Inflammatory macrophage treated with lipopolysaccharide for 4 hours (primary cell): ENCODE results near the gene FRMD4A.
"Not testable (repeated sequence)": the region's sequence is repeated elsewhere in the genome, so short reads cannot be mapped to it uniquely, and the experiment has no call there.

Experiments
- DNase-seq: peaks from one replicate; pipeline ENCODE4 v3.0.0-alpha.2; 2020

Gene FRMD4A

DNA sequence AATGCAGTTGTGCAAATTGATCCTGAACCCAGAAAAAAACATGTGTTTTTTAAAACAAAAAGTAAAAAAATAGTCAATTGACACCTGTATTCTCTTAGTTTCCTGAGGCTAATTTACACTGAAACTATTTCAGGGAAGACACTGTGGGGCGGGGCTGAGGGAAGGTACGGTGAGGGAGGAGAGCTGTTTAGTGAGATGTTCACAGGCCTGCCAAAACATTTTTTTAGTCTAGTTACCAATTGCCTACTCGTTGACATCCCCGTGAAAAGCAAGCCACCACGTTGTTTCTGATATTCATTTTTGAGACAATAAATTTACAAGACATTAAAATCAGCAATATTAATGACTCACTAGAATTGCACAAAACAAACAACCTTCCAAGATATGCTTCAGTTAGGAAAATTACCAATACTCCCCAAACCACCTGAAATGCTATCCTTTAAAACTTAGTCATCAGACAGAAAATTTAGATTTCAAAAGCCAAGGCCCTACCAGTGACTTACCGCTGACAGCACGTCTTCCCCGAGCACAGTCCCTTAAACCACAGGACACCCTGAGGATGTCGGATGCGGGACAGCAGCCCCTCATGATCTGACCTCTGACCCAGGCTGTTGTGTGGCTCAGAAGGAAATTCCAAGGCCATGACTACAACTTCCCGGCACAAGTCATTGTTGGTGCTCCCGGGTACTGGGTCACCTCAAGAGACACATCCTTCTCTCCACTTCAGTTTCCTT lies 464.8 kb downstream of the FRMD4A start:
- DNase-seq: no peak

DNA sequence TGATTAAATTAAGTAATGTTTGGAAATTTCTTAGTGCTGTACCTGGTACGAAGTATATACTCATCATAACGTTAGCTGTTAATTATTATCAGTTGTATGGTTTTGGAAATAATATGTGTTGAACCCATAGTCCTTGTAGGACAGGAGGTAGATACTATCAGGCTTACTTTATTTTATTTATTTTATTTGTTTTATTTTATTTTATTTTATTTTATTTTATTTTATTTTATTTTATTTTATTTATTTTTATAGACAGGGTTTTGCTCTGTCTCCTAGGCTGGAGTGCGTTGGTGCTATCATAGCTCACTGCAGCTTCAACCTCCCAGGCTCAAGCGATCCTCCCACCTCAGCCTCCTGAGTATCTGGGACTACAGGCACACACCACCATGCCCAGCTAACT lies 465.5 kb downstream of the FRMD4A start:
- DNase-seq: not testable (repeated sequence)

DNA sequence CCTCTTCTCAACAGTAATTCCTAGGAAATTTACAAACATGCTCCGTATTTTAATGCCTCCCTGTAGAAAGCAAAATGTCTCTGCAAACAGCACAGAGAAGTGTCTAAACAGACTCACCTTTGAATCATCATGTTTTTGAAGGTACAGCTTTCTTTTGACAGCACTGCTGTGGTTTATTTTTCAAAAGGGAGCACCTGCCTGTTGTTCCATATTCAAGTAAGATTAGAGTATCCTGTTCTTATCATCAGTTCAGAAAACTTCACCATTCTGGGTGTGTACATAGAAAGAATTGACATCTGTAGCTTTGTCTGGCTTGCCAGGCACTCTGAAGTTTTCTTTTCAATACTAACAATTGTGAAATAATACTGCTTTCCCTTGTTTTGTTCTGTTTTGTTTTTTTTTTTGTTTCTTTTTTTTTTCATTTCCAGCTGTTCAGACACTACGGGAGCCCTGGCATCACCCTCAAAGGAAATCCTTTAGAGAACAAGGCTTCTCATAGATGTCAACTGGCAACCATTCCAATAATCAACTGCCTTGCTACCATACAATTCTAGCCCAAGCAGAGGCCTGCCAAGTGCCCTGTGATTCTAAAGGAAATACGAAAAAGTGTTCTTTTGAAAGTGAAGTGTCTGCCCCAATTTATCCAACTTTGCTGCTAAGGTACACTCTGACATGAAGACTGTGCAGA lies 468.0 kb downstream of the FRMD4A start:
- DNase-seq: no peak

- no peak for DNase-seq
Observed at GRCh38 chr10:13860886-13861285, 469.8 kb downstream of the FRMD4A start.

DNA sequence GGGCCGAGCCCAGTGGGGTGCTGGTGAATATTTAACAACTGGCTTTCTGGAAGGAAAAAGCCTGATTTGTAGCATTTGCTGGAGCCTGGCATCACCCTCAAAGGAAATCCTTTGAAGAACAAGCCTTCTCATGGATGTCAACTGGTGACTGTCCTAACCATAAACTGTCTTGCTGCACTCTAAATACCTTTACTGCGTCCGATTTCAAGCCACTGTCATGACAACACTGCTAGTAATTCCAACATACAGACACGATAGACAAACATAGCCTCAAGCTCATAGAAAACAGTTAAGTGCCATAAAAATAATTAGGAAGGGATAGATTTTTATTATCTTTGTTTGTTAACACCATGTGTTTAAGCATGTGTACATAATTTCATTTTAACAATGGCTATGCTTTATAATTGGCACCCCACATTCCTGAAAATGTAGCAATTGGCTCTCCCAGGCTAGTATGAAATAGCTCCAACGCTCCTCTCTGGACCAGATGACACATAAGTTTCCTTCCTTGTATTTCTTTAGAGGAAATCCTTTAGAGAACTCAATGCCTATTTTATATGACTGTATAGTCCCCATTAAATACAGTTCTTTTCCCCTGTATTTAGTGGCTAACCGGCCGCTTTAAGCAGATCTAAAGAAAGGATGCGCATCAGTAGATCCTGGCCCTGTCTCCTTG lies 470.6 kb downstream of the FRMD4A start:
- DNase-seq: no peak

- no peak for DNase-seq
Observed at GRCh38 chr10:13858709-13859108, 472.0 kb downstream of the FRMD4A start.

- peak; percentile 69 for DNase-seq
Observed at GRCh38 chr10:13857451-13857850, 473.3 kb downstream of the FRMD4A start.

DNA sequence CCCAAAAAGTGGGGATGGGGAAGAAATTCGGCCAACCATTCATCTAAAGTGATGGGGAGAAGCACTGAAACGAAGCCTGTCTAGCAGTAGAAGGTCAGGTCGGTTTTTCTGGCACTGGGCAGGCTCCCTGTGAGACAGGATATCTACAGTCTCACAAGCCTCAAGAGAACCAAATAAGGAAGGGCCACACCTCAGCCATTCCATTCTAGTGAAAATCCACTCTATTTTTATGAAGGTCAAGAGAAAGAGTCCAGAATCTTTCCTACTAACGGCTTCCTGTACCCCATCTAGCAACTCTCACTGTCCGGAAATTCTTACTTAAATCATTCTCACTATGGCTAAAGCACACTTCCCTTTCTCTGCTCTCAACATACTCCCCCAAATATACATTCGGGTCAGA lies 476.9 kb downstream of the FRMD4A start:
- peak; percentile 30 for DNase-seq

GRCh38 chr10:13852872-13853271 lies 477.9 kb downstream of the FRMD4A start:
- peak; percentile 39 for DNase-seq

- DNase-seq: peak; percentile 30
Observed at GRCh38 chr10:13851906-13852305, 478.8 kb downstream of the FRMD4A start.

DNA sequence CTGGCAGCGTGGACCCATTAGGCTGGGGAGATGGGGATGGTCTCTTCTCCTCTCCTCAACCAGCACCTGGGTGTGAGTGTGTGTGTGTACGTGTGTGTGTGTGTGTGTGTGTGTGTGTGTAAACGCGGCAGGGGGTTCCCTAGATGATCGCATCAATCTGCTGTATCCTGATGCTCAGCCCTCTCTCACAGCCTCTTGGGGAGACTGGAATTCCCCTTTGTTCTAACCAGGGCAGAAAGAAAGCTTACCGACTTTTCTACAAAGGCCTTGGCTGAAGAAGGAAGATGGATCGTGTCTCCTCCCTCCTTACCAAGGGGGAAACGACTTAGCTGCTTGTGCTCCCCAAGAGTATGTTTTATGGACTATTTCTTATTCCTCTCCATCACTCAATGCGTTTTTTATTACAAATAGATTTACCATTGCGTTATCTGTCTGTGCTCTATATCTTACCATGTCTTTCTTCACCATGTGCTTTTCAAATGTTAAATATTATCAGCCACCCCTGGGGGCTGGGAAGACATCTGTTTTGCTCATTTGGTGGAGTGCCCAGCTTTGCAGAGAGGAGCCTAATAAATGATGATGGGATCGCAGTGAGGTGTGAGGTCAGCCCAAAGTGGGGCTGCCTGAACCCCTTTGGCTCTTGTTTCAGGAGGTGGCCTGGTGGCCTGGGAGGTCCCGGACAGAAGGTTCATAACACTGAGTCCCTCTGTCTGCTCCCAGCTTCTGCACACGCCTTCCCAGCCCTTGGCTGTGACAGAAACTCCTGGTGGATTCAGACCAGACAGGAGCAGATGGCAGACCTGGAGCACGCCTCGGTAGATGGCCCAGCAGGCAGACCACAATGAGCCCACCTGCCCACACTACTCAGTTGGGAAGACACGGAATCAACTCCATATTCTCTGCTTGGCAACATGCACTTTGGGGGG lies 481.9 kb downstream of the FRMD4A start:
- no peak for DNase-seq

GRCh38 chr10:13847201-13847631 lies 483.5 kb downstream of the FRMD4A start:
- no peak for DNase-seq

GRCh38 chr10:13845897-13846296 lies 484.8 kb downstream of the FRMD4A start:
- DNase-seq: no peak

- DNase-seq: no peak
Observed at GRCh38 chr10:13844651-13845050, 486.1 kb downstream of the FRMD4A start.

DNA sequence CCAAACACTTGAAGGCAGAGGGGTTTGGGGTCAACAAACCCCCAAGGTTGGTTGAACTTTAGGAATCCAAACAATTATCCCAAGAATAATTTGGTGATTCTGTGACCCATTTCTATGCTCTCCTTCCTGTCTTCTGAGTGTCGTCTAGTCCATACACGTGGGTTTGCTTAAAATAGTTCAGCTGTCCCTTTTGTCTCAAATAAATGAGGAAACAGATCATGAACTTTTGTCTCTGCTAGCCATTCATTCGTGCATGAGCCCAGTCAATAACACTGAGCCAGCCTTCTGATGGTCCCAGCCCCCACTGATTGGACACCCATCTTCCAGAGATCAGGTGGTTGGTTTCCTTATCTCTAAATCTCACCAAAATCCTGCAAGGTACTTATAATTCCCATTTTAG lies 488.6 kb downstream of the FRMD4A start:
- peak; percentile 6 for DNase-seq

DNA sequence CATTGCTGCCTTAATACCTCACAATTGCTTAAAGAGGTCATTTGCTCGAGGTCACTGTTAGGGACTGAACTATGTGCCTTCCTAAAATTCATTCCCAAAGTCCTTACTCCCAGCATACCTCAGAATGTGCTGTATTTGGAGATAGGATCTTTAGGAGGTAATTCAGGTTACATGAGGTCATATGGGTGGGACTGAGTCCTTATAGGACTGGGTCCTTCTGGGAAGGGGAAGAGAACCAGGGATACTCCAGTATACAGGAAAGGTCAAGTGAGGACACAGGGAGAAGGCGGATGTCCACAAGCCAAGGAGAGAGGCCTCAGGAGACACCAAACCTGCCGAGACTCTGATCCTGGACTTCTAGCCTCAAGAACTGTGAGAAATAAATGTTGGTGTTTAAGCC lies 490.7 kb downstream of the FRMD4A start:
- DNase-seq: no peak

DNA sequence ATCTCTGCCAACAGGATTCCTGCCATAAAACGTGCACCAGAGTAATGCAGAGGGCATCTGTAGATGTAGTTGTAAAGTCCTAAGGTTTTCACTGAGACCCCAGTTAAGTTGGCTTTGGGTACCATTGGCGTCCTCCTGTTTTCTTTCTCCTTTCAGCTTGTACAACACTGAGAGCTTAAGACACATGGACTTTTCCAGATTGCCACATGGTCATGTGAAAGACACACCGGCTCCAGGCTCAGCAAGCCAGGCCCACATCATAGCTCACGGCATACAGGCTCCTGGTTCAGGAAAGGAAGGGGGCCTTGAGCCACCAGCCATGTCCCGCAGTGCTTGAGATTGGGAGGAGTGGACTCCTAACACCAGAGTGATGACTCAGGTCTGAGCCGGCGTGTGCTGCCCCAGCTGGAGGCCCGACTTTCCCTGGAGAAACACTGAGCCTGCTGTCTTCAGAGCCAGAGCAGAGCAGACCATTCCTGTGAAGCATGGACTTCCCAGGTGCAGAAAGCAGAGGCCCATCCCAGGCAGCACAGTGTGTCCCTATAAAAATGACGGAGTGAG lies 491.2 kb downstream of the FRMD4A start:
- DNase-seq: peak; percentile 23

DNA sequence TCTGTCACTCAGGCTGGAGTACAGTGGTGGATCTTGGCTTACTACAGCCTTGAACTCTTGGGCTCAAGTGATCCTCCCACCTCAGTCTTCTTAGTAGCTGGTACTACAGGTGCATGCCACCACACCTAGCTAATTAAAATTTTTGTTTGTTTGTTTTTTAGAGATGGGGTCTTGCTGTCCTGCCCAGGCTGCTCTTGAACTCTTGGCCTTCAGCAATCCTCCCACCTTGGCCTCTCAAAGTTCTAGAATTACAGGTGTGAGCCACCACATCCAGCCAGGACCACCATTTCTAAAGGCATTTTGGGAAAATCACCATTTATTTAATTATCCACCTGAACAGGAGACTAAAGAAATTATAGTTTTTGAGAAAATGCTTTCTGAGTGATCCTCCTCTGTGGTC lies 491.7 kb downstream of the FRMD4A start:
- DNase-seq: no peak

- DNase-seq: no peak
Observed at GRCh38 chr10:13837966-13838365, 492.8 kb downstream of the FRMD4A start.

DNA sequence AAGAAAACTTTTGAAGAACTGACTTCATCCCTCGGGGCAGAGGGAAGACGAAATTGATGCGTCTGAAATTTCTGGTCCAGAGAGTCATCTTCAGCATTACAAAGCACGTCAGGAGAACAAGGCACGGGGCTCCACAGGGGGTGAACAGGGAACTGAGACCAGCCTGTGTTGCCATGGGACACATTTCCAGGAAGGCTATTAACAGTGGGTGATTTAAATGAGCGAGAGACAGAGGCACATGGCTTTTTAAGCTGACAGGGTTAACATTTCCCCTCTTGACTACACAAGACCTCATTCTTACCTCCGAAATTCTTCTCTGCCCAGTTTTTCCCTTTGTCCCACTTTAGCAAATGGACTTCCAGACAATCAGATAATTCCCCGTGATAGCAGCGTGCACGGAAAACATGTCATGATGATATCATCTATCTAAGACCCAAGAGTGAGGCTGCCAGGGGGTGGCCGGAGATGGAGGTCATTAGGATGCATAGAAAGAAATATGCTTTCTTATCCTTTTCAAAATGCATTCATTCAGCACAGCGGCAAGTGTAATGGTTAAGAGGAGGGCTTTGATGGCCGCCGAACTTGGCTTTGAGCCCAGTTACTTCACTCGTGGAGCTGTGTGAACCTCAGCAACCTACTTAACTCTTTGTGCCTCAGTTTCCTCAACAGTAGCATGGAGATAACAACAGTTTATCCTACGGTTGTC lies 496.0 kb downstream of the FRMD4A start:
- DNase-seq: peak; percentile 73

DNA sequence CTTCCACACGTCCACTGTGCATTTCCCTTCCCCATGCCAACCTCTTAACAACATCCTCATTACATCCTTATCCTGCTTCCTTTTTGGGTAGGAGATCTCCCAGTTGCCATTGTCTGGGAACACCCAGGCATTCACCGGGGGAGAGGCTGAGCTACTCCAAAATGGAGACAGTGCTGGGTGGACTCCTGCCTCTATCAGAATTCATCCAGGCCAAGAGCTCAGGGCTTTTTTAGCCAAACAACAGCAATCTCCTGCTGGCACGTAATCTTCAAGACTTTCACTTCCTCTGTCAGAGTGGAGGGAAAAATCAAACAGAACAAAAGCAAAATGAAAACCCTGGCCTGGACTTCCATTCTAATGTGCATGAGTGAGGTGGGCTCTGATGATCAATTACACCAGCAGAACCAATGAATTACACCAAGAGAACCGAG lies 499.0 kb downstream of the FRMD4A start:
- DNase-seq: peak; percentile 76

- DNase-seq: no peak
Observed at GRCh38 chr10:13830385-13830784, 500.3 kb downstream of the FRMD4A start.
